Brain microvascular endothelial cell (primary cell): ENCODE data around the gene LILRB3.

Experiments used
- DNase-seq: peaks from one replicate; pipeline ENCODE4 v3.0.0-alpha.2; 2020
- H3K27ac ChIP-seq: fragments of 250-450 bp; sonication (Bioruptor Pico); 2 replicates; pipeline ENCODE4 v1.5.1; 2020; ENCODE audit warnings: mild to moderate bottlenecking, moderate library complexity
- H3K27me3 ChIP-seq: fragments of 250-450 bp; sonication (Bioruptor Pico); replicated peaks from 2 replicates; pipeline ENCODE4 v1.5.1; 2020; ENCODE audit warnings: mild to moderate bottlenecking
- H3K36me3 ChIP-seq: fragments of 250-450 bp; sonication (Bioruptor Pico); replicated peaks from 2 replicates; pipeline ENCODE4 v1.5.1; 2020; ENCODE audit warnings: mild to moderate bottlenecking
- H3K4me3 ChIP-seq: 2 replicates; pipeline ENCODE4 v1.5.1; 2011; ENCODE audit warnings: low read depth, mild to moderate bottlenecking, control low read depth, low read length, moderate library complexity
- CTCF ChIP-seq: IDR thresholded peaks from 2 replicates; pipeline ENCODE4 v1.5.1; 2011; ENCODE audit warnings: low read depth, mild to moderate bottlenecking, moderate library complexity, low read length, control low read depth, inconsistent platforms; ENCODE audit errors: missing control alignments
- in situ Hi-C: cut with HindIII; loops from 2 replicates; pipeline ENCODE4 v1.10.0; 2017; ENCODE audit warnings: low sequenced_read_pairs, low pct_ligation_motif_present

LILRB3 gene

DNA sequence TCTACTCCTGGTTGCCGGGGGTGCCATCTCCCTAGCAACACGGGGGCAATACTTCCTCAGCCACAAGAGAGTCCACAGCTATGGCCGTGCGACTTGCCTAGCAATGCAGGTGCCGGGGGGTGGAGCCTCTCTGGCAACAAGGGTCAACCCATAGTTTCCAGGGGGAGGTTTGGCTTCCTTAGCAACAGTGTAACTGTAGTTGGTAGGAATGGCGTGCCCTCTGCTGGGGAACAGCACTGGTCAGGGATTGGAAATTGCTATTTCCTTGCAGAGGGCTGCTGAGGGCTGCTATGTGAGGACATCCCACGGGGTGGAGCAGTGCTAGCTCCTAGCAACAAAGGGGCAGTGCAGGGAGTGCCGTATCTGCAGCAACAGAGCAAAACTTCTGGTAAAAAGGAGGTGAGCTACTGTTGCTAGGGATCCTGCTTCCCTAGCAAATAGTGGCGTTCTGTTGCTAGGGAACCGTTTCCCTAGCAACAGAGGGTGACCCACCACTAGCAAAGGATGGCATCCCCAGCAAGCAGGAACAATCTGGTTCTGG, 42.8 kb downstream of the LILRB3 start:
- H3K27ac ChIP-seq, result peak overlapping the region; percentile 20

DNA sequence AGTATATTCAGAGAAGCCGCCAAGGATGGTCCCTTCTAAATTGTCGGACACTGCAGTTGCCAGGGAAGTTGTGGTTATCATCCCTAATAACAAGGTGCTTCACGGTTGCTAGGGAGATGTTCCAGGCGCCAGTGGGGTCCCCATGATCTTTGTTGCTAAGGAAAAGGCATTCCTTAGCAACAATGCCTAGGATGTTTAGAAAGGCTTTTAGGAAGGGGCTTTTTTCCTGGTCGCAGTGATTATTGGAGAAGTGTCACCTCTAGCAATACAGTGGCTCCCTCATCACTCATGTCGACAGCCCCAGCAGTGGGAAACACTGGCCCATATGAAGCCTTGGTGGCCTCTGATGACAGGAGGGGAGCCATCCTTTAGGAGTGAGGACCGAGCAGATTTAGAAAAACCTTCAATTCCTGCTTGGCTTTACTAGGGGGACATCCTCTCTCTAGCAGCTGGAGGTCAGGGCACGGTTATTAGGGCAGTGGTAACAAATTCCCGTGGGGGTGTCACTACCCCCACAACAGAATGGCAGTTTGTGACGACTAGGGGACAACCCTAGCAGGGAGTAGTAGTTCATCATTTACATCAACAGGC, 43.5 kb downstream of the LILRB3 start:
- Histone ChIP-seq H3K36me3 (peaks cover 40% of the 10 kb centered on the region), H3K27ac (no peak overlapping the region), H3K27me3 (no peaks in the 10 kb centered on the region), H3K4me3 (no peak overlapping the region)
- TF ChIP-seq CTCF, result no peak
- no peak for DNase-seq
- in situ Hi-C loops, result no loop called here

More for the DNA sequence above, 42.8 kb downstream of the LILRB3 start:
- no peaks in the 10 kb centered on the region for H3K27me3 ChIP-seq
- H3K4me3 ChIP-seq, result no peak overlapping the region
- in situ Hi-C loops, result no loop called here
- peak; percentile 80 for DNase-seq
- TF ChIP-seq CTCF, result peak; percentile 80
- H3K36me3 ChIP-seq, result peaks cover 40% of the 10 kb centered on the region

DNA sequence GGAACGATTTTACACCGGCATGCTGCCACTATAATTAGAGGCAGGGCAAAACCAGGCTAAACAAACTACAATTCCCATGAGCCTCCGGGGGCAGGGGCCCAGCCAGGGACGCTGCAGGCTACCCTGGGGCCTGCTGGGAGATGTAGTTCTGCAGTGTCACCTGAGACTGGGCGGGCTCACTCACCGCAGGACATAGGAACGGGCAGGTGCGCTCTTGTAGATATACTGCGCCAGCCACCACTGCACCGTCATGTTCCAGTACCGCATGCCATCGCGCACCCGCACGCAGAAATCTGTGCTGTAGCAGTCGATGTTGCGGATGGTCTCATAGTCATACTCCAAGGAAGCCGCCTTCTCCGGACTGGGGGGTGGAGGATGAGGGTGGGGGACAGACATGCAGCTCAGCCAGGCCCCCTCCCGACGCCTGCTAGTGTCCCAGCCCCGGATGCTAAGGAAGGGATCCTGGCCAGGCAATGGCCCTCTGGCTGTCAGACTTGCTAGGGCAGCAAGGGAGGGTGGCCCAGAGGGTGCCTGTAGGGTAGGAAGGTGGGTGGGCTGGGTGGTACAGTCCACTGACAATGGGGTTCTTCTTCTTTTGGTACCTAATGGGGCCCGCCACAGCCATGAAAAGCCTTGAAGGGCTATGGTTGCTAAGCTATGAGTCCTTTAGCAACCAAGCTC, 44.1 kb downstream of the LILRB3 start:
- Histone ChIP-seq H3K27ac (no peak overlapping the region), H3K27me3 (no peaks in the 10 kb centered on the region), H3K36me3 (peaks cover 40% of the 10 kb centered on the region), H3K4me3 (no peak overlapping the region)
- DNase-seq, result no peak
- in situ Hi-C loops, result no loop called here
- no peak for TF ChIP-seq CTCF

- no peak overlapping the region for H3K27ac ChIP-seq
- H3K4me3 ChIP-seq, result no peak overlapping the region
- peaks cover 23% of the 10 kb centered on the region for H3K36me3 ChIP-seq
- in situ Hi-C loops, result no loop called here
- H3K27me3 ChIP-seq, result no peaks in the 10 kb centered on the region
- DNase-seq, result no peak
- TF ChIP-seq CTCF, result no peak
Measured at GRCh38 chr19:54173951-54174834, 48.6 kb downstream of the LILRB3 start.

DNA sequence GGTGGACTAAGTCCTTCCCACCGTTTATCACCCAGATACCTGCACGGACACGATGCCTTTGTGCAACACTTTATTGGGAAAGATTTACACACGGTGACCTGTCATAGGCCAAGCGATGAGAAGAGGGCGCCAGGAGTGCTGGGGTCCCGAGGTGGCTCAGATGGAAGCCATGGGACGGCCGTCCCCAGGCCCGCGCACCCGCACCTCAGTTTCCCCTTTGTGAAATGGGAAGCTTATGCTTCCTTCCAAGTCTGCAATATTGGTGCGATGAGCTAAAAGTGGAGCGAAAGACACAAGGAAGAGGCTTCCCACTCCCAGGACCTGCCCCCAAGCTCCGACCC, 49.5 kb downstream of the LILRB3 start:
- no peak for TF ChIP-seq CTCF
- no peak for DNase-seq
- Histone ChIP-seq H3K36me3 (peaks cover 15% of the 10 kb centered on the region), H3K27ac (no peak overlapping the region), H3K27me3 (no peaks in the 10 kb centered on the region), H3K4me3 (no peak overlapping the region)
- in situ Hi-C loops, result no loop called here
